ENCODE data around the gene CCDC107. TPM values are rescaled to one million over a fixed set of nuclear protein-coding genes. Genes with fewer than 3 reads are reported as not detected.

The CCDC107 gene
- total RNA-seq, 1 experiment from 2014 or later, result 12.5 TPM

- Mint-ChIP-seq H3K9me3 (ENCODE audit: unreplicated experiment) (no peaks in the 10 kb centered on the region), H3K4me1 (ENCODE audit: insufficient read depth, unreplicated experiment) (no peaks in the 10 kb centered on the region), H3K4me3 (ENCODE audit: unreplicated experiment) (no peak overlapping the region), H3K27me3 (ENCODE audit: insufficient read depth, unreplicated experiment) (no peaks in the 10 kb centered on the region), H3K27ac (ENCODE audit: low read depth, unreplicated experiment) (no peak overlapping the region), H3K36me3 (ENCODE audit: insufficient read depth, unreplicated experiment) (peaks cover 11% of the 10 kb centered on the region)
- TF ChIP-seq, protein P1, sequence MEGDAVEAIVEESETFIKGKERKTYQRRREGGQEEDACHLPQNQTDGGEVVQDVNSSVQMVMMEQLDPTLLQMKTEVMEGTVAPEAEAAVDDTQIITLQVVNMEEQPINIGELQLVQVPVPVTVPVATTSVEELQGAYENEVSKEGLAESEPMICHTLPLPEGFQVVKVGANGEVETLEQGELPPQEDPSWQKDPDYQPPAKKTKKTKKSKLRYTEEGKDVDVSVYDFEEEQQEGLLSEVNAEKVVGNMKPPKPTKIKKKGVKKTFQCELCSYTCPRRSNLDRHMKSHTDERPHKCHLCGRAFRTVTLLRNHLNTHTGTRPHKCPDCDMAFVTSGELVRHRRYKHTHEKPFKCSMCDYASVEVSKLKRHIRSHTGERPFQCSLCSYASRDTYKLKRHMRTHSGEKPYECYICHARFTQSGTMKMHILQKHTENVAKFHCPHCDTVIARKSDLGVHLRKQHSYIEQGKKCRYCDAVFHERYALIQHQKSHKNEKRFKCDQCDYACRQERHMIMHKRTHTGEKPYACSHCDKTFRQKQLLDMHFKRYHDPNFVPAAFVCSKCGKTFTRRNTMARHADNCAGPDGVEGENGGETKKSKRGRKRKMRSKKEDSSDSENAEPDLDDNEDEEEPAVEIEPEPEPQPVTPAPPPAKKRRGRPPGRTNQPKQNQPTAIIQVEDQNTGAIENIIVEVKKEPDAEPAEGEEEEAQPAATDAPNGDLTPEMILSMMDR (IDR thresholded peaks at IDR 0.05; ENCODE audit: unreplicated experiment), result no peak
- BruUV-seq (replicated peaks), result no TSS peak
- intact Hi-C loops (cut with micrococcal nuclease), result loop anchor here (10.0 kb wide), 1 partner anchor 251 kb away; the partner anchor contains the start of genes HRCT1 and SPAAR
- CTCF ChIA-PET, result interaction anchor here (0.7 kb wide), 1 partner anchor 46 kb away, joined by 3 read pairs; no protein-coding TSS in a partner anchor
- POLR2A ChIA-PET, result no interaction called here
- no peak for DNase-seq (ENCODE audit: unreplicated experiment)
Measured at GRCh38 chr9:35653611-35654010, 4.5 kb upstream of the CCDC107 start.

- no TSS peak for BruUV-seq (replicated peaks)
- CTCF ChIA-PET, result interaction anchor here (0.6 to 11.0 kb wide), 7 partner anchors 10 to 830 kb away, joined by 3 to 119 read pairs (median 6); partner anchors contain the start of genes CREB3 and TLN1
- POLR2A ChIA-PET, result interaction anchor here (0.6 to 5.4 kb wide), 9 partner anchors 8 to 167 kb away, joined by 3 to 61 read pairs (median 15); partner anchors contain the start of genes ARHGEF39, CREB3, GBA2 and RGP1
- no peaks in the 10 kb centered on the region for H3K9me3 Mint-ChIP-seq (ENCODE audit: unreplicated experiment)
- peaks cover 25% of the 10 kb centered on the region for H3K36me3 Mint-ChIP-seq (ENCODE audit: insufficient read depth, unreplicated experiment)
- TF ChIP-seq, protein P1 (IDR thresholded peaks at IDR 0.05; ENCODE audit: unreplicated experiment), result no peak
- H3K4me3 Mint-ChIP-seq (ENCODE audit: unreplicated experiment), result no peak overlapping the region
- intact Hi-C loops (cut with micrococcal nuclease), result loop anchor here (5.0 to 10.0 kb wide), 2 partner anchors 54 to 248 kb away; partner anchors contain the start of genes HRCT1 and SPAAR
- no peaks in the 10 kb centered on the region for H3K27me3 Mint-ChIP-seq (ENCODE audit: insufficient read depth, unreplicated experiment)
- H3K27ac Mint-ChIP-seq (ENCODE audit: low read depth, unreplicated experiment), result peak overlapping the region; percentile 100
- no peak for DNase-seq (ENCODE audit: unreplicated experiment)
- H3K4me1 Mint-ChIP-seq (ENCODE audit: insufficient read depth, unreplicated experiment), result peaks cover 18% of the 10 kb centered on the region
Measured at GRCh38 chr9:35656348-35656747, 1.7 kb upstream of the CCDC107 start.

DNA sequence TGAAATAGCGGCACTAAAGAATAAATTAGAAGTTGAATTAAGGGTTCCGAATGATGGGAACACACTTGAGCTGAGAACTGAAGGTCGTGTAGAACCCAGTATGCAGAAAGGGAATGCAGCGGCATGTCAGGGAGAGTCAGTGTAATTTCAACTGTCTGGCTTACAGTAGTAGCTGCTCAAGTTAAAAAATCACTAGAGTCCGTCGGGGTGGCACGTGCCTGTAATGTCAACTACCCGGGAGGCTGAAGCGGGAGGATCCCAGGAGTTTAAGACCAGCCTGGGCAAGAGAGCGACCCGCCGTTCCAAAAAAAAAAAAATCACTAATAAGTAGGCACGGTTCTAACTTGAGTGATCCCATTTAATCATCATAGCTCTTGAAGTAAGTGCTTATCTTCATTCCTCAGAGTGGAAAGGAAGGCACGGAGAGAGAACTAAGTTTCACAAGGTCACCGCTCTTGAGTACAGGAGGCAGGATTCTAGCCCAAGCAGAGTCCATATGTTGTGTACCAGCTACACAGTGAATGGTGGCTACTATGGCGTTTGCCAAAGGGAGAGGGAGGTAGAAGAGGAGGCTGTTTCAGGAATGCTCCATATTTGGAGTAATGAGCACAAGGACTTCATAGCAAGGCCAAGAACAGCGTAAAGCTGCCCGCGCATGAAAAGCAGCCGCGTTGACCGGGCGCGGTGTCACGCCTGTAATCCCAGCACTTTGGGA, 1.1 kb upstream of the CCDC107 start:
- H3K4me1 Mint-ChIP-seq (ENCODE audit: insufficient read depth, unreplicated experiment), result peaks cover 18% of the 10 kb centered on the region
- intact Hi-C loops (cut with micrococcal nuclease), result loop anchor here (5.0 to 10.0 kb wide), 2 partner anchors 55 to 248 kb away; partner anchors contain the start of genes HRCT1 and SPAAR
- H3K9me3 Mint-ChIP-seq (ENCODE audit: unreplicated experiment), result no peaks in the 10 kb centered on the region

More for the DNA sequence above, 1.1 kb upstream of the CCDC107 start:
- Mint-ChIP-seq H3K27ac (ENCODE audit: low read depth, unreplicated experiment) (peak overlapping the region; percentile 100), H3K36me3 (ENCODE audit: insufficient read depth, unreplicated experiment) (peaks cover 32% of the 10 kb centered on the region), H3K27me3 (ENCODE audit: insufficient read depth, unreplicated experiment) (no peaks in the 10 kb centered on the region), H3K4me3 (ENCODE audit: unreplicated experiment) (peak overlapping the region; percentile 62)
- no peak for DNase-seq (ENCODE audit: unreplicated experiment)
- no TSS peak for BruUV-seq (replicated peaks)
- TF ChIP-seq, protein P1 (IDR thresholded peaks at IDR 0.05; ENCODE audit: unreplicated experiment), result no peak
- POLR2A ChIA-PET, result interaction anchor here (0.6 to 5.4 kb wide), 21 partner anchors 7 to 542 kb away, joined by 3 to 61 read pairs (median 6); partner anchors contain the start of genes ARHGEF39, CREB3, GBA2 and HRCT1
- CTCF ChIA-PET, result interaction anchor here (0.5 to 11.0 kb wide), 14 partner anchors 11 to 829 kb away, joined by 3 to 119 read pairs (median 6); partner anchors contain the start of genes CREB3 and TLN1

Data from MCF 10A (cell line).